HCT116 (cell line): ENCODE measurements around the gene CCDC3. TPM values are rescaled to one million over a fixed set of nuclear protein-coding genes. Genes with fewer than 3 reads are reported as not detected.

Experiments used
- ATAC-seq: fragments of 200-7000 bp; cut with Tn5 transposase; 2 replicates; pipeline ENCODE4 v1.9.1; 2020; ENCODE audit warnings: mild to moderate bottlenecking, moderate library complexity
- BruUV-seq: library from RNA; stranded (reverse); fragments of 400-500 nt; replicated peaks from 2 replicates; lab custom pipeline; 2021; lab: Mats Ljungman, UMichigan
- CTCF ChIA-PET: fragments of 300-600 bp; sonication (Branson Sonifier 250); formaldehyde crosslinking; loops from one replicate; lab custom pipeline; 2021; ENCODE audit warnings: antibody characterized with exemption; lab: Charles Lee
- POLR2A ChIA-PET: fragments of 300-600, 350-600 bp; sonication (Branson Sonifier 250); formaldehyde crosslinking; loops from one replicate; lab custom pipeline; 2021; ENCODE audit warnings: antibody characterized with exemption; lab: Charles Lee
- RAD21 ChIA-PET, 2 experiments: fragments of 300-600 bp; sonication (Branson Sonifier 250); formaldehyde crosslinking; loops; one replicate each; lab custom pipeline; 2023; ENCODE audit warnings: low total read pairs in 2 of 2; ENCODE audit not compliant: uncharacterized antibody in 2 of 2, unreplicated experiment in 2 of 2, low non-redundant PET in 1 of 2; lab: Charles Lee
- DNase-seq: peaks from one replicate; pipeline ENCODE4 v3.0.0-alpha.2; 2010; ENCODE audit warnings: low read depth, low spot score
- H2AFZ ChIP-seq: fragments of 200-600 bp; shearing (Covaris generic), sonication (generic); 2 replicates; pipeline ENCODE4 v1.6.1; 2017; ENCODE audit warnings: low read depth, mixed run types, mixed read lengths, antibody characterized with exemption, low read length; ENCODE audit not compliant: poor library complexity, severe bottlenecking
- H3K27ac ChIP-seq: 2 replicates; pipeline ENCODE4 v1.5.1; 2012; ENCODE audit warnings: low read depth, low read length
- H3K27me3 ChIP-seq: fragments of 200-600 bp; sonication (generic); 2 replicates; pipeline ENCODE4 v1.6.1; 2016; ENCODE audit warnings: mixed run types, low read length, mixed read lengths; ENCODE audit not compliant: insufficient read depth
- H3K36me3 ChIP-seq, 2 experiments: fragments of 200-500 bp in 1 of 2; fragments of 200-600 bp in 1 of 2; sonication (Bioruptor generic) in 1 of 2; sonication (generic) in 1 of 2; 2 replicates each; pipeline versions ENCODE4 v1.5.1 to v1.6.1; 2014 to 2016; ENCODE audit warnings: low read length in 2 of 2, inconsistent platforms in 1 of 2, mixed read lengths in 1 of 2, mixed run types in 1 of 2; ENCODE audit not compliant: insufficient read depth in 2 of 2, control insufficient read depth in 1 of 2
- H3K4me1 ChIP-seq, 2 experiments: fragments of 200-600 bp in 1 of 2; sonication (generic) in 1 of 2; 2 replicates each; pipeline versions ENCODE4 v1.5.1 to v1.6.1; 2012 to 2017; ENCODE audit warnings: low read length in 2 of 2, inconsistent platforms in 1 of 2, mild to moderate bottlenecking in 1 of 2, mixed read lengths in 1 of 2, mixed run types in 1 of 2, moderate library complexity in 1 of 2; ENCODE audit not compliant: insufficient read depth in 2 of 2, control insufficient read depth in 1 of 2
- H3K4me2 ChIP-seq: fragments of 200-600 bp; sonication (generic); 2 replicates; pipeline ENCODE4 v1.6.1; 2017; ENCODE audit warnings: mixed run types, low read length, mixed read lengths
- H3K4me3 ChIP-seq, 2 experiments: fragments of 200-600 bp in 1 of 2; sonication (generic) in 1 of 2; replicated peaks in 1 of 2; 2 replicates each; pipeline ENCODE4 v1.5.1; 2011 to 2016; ENCODE audit warnings: low read length in 2 of 2, control low read depth in 1 of 2, low read depth in 1 of 2, mild to moderate bottlenecking in 1 of 2, mixed read lengths in 1 of 2, mixed run types in 1 of 2
- H3K79me2 ChIP-seq: fragments of 200-600 bp; sonication (generic); 2 replicates; pipeline ENCODE4 v1.6.1; 2017; ENCODE audit warnings: mild to moderate bottlenecking, mixed run types, low read length, moderate library complexity, mixed read lengths; ENCODE audit not compliant: insufficient read depth
- H3K9ac ChIP-seq: fragments of 200-600 bp; sonication (generic); 2 replicates; pipeline ENCODE4 v1.6.1; 2016; ENCODE audit warnings: low read length, mixed read lengths
- H3K9me2 ChIP-seq: fragments of 200-600 bp; sonication (generic), shearing (Covaris generic); 2 replicates; pipeline ENCODE4 v1.6.1; 2017; ENCODE audit warnings: mixed run types, mild to moderate bottlenecking, moderate library complexity; ENCODE audit not compliant: insufficient read depth
- H3K9me3 ChIP-seq, 2 experiments: fragments of 200-500 bp in 1 of 2; fragments of 200-600 bp in 1 of 2; sonication (Bioruptor generic) in 1 of 2; sonication (generic) in 1 of 2; 2 replicates each; pipeline ENCODE4 v1.6.1; 2014 to 2017; ENCODE audit warnings: low read length in 2 of 2, mixed read lengths in 2 of 2, inconsistent platforms in 1 of 2, low read depth in 1 of 2, mild to moderate bottlenecking in 1 of 2, mixed run types in 1 of 2, moderate library complexity in 1 of 2; ENCODE audit not compliant: control insufficient read depth in 1 of 2, insufficient read depth in 1 of 2
- H4K20me1 ChIP-seq: fragments of 200-600 bp; sonication (generic), shearing (Covaris generic); 2 replicates; pipeline ENCODE4 v1.6.1; 2017; ENCODE audit warnings: mixed run types, mild to moderate bottlenecking, moderate library complexity; ENCODE audit not compliant: insufficient read depth
- CEBPB ChIP-seq: IDR thresholded peaks from 2 replicates; pipeline ENCODE4 v1.6.1; 2012; ENCODE audit warnings: low read depth
- CTCF ChIP-seq, 3 experiments: fragments of 200-600 bp in 1 of 3; sonication (generic) in 1 of 3; IDR thresholded peaks in 2 of 3; conservative IDR thresholded peaks in 1 of 3; 2 replicates each; pipeline ENCODE4 v1.5.1; 2012 to 2017; ENCODE audit warnings: low read depth in 2 of 3, low read length in 2 of 3, antibody characterized with exemption in 1 of 3, borderline replicate concordance in 1 of 3, control low read depth in 1 of 3, mild to moderate bottlenecking in 1 of 3, mixed read lengths in 1 of 3, mixed run types in 1 of 3, moderate library complexity in 1 of 3; ENCODE audit not compliant: insufficient read depth in 1 of 3
- EZH2phosphoT487 ChIP-seq: fragments of 200-600 bp; IDR thresholded peaks from 2 replicates; pipeline ENCODE4 v1.6.1; 2018; ENCODE audit warnings: antibody characterized with exemption, borderline replicate concordance
- FOSL1 ChIP-seq: IDR thresholded peaks from 2 replicates; pipeline ENCODE4 v1.6.1; 2012; ENCODE audit warnings: low read depth
- JUND ChIP-seq: IDR thresholded peaks from 2 replicates; pipeline ENCODE4 v1.6.1; 2012
- POLR2AphosphoS5 ChIP-seq: IDR thresholded peaks from 2 replicates; pipeline ENCODE4 v1.6.1; 2011; ENCODE audit warnings: mild to moderate bottlenecking, low read depth, low read length, moderate library complexity
- RAD21 ChIP-seq: IDR thresholded peaks from 2 replicates; pipeline ENCODE4 v1.6.1; 2012; ENCODE audit warnings: low read depth, mild to moderate bottlenecking
- REST ChIP-seq: IDR thresholded peaks from 2 replicates; pipeline ENCODE4 v1.6.1; 2012; ENCODE audit warnings: low read depth
- SIN3A ChIP-seq: IDR thresholded peaks from 2 replicates; pipeline ENCODE4 v1.6.1; 2012; ENCODE audit warnings: low read depth
- SP1 ChIP-seq: IDR thresholded peaks from 2 replicates; pipeline ENCODE4 v1.6.1; 2012; ENCODE audit warnings: low read depth
- TCF7L2 ChIP-seq: IDR thresholded peaks from 2 replicates; pipeline ENCODE4 v1.7.0; 2011; ENCODE audit warnings: borderline replicate concordance, inconsistent platforms; ENCODE audit not compliant: insufficient read depth, insufficient read length; ENCODE audit errors: extremely low read depth
- ZBTB33 ChIP-seq: IDR thresholded peaks from 2 replicates; pipeline ENCODE4 v1.6.1; 2011; ENCODE audit warnings: mild to moderate bottlenecking, low read length, moderate library complexity; ENCODE audit not compliant: insufficient replicate concordance; ENCODE audit errors: extremely low read depth
- ZNF274 ChIP-seq: fragments of 200-500 bp; sonication (Bioruptor generic); IDR thresholded peaks from 2 replicates; pipeline ENCODE4 v1.6.1; 2014; ENCODE audit warnings: mild to moderate bottlenecking, low read depth, low read length, inconsistent platforms
- intact Hi-C: fragments of 100-400 bp; cut with micrococcal nuclease; formaldehyde crosslinking; loops from 2 replicates; pipeline ENCODE4 v1.10.0; 2022
- total RNA-seq: library from RNA; stranded (reverse); gene quantifications from one replicate; pipeline ENCODE4 v1.2.1, GENCODE V29; 2021; ENCODE audit not compliant: unreplicated experiment

The CCDC3 gene
- total RNA-seq, 1 experiment from 2014 or later: 10.5 TPM

GRCh38 chr10:12980713-12981306, 20.7 kb downstream of the CCDC3 start (continued):
- TF ChIP-seq SP1 (no peak), REST (no peak), RAD21 (no peak), CEBPB (no peak)

GRCh38 chr10:12980102-12980661, 21.3 kb downstream of the CCDC3 start:
- CTCF ChIA-PET: no interaction called here
- no peak for DNase-seq
- no TSS peak for BruUV-seq
- TF ChIP-seq CTCF (IDR thresholded peaks at IDR 0.05 in 2 of 3, conservative IDR thresholded peaks at IDR 0.05 in 1 of 3; ENCODE audit: borderline replicate concordance in 1 of 3, insufficient read depth in 1 of 3, low read depth in 2 of 3, low read length in 2 of 3) (no peak), EZH2phosphoT487 (no peak), ZNF274 (no peak), JUND (no peak), SP1 (no peak), POLR2AphosphoS5 (no peak), FOSL1 (no peak), CEBPB (no peak), TCF7L2 (no peak), ZBTB33 (no peak), SIN3A (no peak)

More at GRCh38 chr10:12980102-12980661, 21.3 kb downstream of the CCDC3 start:
- Histone ChIP-seq H3K9me3 (no peaks in the 10 kb centered on the region), H4K20me1 (no peaks in the 10 kb centered on the region), H3K9me2 (no peaks in the 10 kb centered on the region), H3K4me1 (peaks cover 26 to 43% of the 10 kb centered on the region in 2 experiments), H2AFZ (no peak overlapping the region), H3K36me3 (no peaks in the 10 kb centered on the region), H3K9ac (no peak overlapping the region), H3K27ac (no peak overlapping the region), H3K79me2 (no peaks in the 10 kb centered on the region), H3K27me3 (no peaks in the 10 kb centered on the region), H3K4me3 (no peak overlapping the region), H3K4me2 (no peak overlapping the region)
- intact Hi-C loops: no loop called here
- no peak for ATAC-seq
- ChIA-PET RAD21 (no interaction called here), POLR2A (no interaction called here)
